HG03280 (cell line): ENCODE results near the gene GCNT4.

Experiments
- ATAC-seq: cut with Tn5 transposase; IDR thresholded peaks from one replicate; pipeline ENCODE4 v1.9.1; 2021; ENCODE audit warnings: mild to moderate bottlenecking, moderate library complexity; ENCODE audit not compliant: unreplicated experiment

The GCNT4 gene

GRCh38 chr5:75053054-75053303 lies 621 bp upstream of the GCNT4 start:
- no peak for ATAC-seq

DNA sequence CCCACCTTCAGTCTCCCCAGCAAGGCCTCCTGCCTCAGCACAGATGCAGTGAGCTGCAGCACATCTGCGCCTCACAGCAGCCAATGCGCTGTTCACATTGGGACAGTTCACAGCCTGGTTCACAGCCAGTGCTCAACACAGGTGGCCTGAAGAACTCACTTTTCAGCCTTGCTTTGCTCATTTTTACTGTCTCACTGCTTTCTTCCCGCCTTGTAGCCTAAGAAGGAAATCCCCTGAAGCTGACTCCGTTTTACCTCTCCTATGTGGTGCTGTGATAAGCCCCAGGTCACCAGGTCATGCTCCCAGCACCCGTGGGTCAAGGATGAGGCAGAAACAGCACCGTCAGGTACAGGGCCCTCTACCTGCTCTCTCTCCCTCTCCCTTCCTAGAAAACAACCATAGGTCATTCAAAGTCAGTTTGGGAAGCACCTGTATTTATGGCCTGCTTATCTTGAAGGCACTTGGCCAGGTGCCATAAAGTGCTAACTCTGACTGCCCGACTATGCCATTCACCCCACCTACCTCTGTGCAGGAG lies 1.1 kb downstream of the GCNT4 start:
- no peak for ATAC-seq

DNA sequence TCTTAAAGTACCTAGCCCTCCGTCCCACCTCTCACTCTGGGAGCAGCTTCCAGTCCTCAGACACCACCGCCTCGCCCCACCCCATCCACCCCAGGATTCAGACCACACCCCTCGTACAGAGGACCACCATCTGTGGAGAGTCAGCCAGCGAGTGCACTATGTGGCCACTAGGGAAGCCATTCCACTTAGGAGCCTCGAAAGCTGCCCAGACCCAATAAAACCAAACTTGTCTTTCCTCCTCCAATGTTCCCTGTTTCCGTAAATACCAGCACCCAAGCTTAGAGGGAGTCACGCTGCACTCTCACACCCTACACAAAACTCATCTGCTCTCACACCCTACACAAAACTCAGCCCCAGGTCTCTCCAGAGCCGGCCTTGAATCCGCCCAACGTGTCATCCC lies 1.9 kb downstream of the GCNT4 start:
- no peak for ATAC-seq

DNA sequence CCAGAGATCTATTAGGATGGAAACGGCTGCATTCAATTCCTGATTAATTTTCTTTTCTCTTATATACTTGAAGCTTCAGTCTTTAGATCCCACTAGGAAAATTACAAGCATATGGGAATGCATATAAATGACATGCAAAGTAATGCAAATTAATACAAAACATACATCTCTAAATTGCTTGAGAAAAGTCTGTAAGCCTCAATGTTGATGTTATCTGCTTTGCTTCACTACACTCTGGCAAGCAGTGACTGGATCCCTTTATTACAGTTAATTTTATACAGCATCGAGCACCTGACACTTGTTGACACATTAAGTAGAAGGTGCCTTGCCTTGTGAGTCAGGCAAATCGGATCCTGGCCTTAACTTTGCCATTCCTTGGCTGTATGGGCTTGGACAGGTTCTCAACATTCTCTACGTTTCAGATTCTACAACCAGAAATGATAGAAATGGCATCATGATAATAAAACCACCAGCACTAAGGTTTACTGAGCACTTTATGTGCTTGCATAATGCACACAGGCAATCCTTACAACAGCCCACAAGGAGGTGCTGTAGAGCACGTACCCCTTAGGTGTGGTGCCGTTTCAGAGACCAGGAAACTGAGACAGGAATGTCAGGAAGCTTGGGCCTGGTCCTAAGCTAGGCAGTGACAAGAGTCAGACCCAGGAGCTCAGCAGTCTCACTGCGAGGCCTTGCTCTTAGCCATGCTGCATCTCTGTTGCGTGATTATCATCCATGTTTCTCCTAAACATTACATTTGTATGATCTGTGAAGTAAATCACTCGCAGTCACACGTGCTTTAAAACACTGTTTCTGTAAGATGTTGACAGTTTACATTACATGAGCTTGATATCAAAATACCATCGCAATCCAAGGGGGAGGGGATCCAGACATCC lies 2.7 kb downstream of the GCNT4 start:
- no peak for ATAC-seq

DNA sequence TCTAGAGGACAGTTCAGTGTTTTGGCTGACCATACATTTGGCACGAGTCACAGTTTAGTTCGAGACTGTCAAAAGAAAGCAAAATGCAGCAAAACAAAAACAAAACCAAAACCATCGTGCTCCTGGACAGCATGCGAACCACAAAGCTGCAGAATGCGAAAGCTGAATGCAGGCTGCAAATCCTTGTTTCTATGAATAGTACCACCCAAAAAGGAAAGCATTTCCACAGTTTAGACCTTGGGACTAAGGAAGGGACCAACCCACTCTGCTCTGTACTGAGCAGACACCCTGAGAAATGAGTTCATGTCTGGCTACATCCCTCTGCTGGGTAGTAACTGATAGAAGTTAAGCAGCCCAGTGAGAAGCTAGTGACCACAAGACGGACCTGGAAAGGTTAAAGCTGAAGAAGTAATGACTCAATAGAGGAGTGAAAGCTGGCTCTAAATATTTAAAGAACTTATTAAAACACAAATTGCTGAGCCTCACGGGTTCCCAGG lies 3.9 kb downstream of the GCNT4 start:
- peak; percentile 58 for ATAC-seq

DNA sequence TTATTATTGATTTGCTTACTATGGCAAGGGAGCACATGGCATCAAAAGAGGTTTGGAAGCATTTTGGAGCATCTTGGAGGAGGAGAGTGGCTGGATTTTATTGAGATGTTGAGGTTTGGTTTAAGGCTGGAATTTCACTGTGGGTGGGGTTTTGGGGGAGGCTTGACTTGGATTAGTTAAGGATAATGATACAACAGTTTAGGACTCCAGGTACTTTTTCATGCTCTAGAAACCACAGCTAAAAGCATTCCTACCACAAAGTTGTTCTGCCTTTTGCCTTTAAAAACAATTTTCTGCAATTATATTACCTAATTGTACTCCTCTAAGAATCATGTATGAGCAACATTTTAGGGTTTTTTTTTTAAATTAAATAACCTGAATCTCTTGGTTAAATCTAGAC lies 5.0 kb downstream of the GCNT4 start:
- ATAC-seq = no peak

GRCh38 chr5:75046366-75047142 lies 5.8 kb downstream of the GCNT4 start:
- no peak for ATAC-seq

DNA sequence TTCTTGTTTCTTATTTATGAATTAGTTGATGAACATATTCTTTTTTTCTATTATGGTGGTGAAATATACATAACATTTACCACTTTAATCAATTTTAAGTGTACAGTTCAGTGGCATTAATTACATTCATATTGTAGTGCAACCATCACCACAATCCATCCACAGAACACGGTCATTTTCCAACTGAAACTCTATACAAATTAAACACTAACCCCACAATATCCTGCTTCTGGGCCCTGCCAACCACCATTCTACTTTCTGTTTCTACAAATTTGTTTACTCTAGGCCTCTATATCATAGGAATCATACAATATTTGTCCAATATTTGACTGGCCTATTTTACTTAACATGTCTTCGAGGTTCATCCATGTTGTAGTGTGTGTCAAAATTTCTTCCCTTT lies 7.3 kb downstream of the GCNT4 start:
- no peak for ATAC-seq

DNA sequence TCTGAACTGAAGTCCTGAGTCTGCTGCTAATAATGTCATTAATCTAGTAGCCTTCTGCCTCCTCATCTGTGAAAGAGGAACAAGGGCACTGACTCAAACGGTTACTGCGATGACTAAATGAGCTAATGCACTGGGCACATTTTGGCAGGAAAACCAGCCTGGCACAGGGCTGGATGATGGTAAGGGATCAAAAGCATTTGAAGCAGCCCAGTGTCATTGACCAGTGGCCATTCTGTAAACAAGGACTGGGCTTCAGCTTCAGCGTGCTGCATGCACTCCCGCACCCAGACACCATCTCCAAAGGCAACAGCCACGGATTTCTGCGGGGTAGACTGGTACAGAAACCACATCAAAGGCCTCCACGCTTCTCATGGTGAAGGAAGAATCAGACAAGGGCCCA lies 8.0 kb downstream of the GCNT4 start:
- ATAC-seq = no peak

GRCh38 chr5:75043633-75044264 lies 8.6 kb downstream of the GCNT4 start:
- no peak for ATAC-seq

- no peak for ATAC-seq
Observed at GRCh38 chr5:75042522-75042921, 9.8 kb downstream of the GCNT4 start.

- no peak for ATAC-seq
Observed at GRCh38 chr5:75040973-75041372, 11.4 kb downstream of the GCNT4 start.

DNA sequence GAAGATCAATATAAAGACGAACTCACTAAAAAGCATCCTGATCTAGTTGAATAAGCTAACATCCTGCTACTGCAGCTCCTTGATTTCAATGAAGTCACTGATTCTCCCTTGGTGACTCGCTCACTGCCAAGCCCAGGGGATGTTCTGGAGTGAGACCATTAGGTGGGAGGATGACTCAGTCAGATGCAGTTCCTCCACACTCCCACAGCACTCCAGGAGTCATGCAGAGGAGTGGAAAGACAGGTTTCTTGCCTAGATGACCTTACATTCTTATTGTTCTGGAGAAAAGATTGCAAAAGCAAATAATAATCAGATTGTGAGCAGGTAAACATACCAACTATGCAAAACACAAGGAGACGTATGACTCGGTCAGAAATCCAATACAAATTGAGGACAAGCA lies 15.3 kb downstream of the GCNT4 start:
- ATAC-seq = no peak

DNA sequence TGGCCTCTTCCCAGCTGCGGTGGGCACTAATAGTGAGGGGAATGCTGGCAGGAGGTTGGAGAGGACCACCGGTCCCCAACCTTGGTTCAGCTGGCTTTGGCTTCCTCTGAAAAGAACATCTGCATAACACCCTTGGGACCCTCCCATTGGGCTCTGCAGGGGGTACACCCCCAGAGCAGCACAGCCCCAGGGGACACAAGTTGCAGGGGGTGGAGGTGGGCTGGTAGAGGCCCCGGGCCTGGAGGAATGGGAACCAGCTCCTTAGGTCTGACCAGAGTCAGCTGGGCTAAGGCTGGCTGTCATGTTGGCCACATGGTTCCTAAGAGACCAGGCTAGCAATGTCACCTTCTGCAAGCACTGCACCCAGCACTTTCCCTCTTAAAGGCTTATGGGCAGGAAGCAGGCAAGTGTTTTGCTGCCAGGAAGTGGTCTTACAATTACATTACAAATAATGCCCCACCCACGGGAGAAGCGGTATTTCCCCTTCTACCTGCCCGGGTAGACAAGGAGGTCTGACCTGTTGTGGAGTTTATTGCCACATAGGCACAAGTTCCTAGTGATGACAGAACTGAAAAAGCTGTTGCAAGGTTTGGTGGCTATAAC lies 18.1 kb downstream of the GCNT4 start:
- ATAC-seq = no peak

DNA sequence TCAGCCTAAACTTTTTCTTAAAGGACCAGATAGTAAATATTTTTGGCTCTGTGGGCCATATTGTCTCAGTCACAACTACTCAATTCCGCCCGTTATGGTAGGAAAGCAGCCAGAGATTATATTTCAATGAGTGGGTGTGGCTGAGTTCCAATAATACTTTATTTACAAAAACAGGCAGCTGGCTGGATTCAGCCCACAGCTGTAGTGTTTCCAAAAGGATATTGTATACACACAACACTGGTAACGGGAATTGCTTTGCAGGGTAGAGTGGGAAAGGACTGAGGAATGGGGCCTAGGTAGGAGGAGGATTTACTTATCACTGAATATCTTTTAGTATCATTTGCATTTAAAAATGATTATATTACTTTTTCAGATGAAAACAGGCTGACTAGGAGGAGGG lies 21.0 kb downstream of the GCNT4 start:
- no peak for ATAC-seq

GRCh38 chr5:75028090-75028489 lies 24.3 kb downstream of the GCNT4 start:
- ATAC-seq = no peak

- ATAC-seq = no peak
Observed at GRCh38 chr5:75023368-75024159, 28.8 kb downstream of the GCNT4 start.

DNA sequence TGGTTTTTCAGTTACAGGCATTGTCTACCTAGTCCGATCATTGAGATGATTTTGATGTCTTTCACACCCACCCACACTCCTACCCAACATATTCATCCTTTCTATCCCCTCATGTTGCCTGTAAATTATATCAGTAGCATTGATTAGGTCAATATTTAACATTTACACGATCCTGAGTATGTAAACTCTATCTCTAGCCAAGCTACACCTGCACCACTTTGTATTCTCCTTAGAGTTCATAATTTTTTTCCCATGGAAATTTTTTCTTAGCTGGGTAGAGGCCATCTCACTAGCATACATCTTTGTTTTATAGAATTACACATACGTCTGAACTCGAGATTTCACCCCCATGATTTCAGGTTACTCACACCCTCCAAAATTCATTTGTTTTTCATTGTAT lies 30.6 kb downstream of the GCNT4 start:
- no peak for ATAC-seq

DNA sequence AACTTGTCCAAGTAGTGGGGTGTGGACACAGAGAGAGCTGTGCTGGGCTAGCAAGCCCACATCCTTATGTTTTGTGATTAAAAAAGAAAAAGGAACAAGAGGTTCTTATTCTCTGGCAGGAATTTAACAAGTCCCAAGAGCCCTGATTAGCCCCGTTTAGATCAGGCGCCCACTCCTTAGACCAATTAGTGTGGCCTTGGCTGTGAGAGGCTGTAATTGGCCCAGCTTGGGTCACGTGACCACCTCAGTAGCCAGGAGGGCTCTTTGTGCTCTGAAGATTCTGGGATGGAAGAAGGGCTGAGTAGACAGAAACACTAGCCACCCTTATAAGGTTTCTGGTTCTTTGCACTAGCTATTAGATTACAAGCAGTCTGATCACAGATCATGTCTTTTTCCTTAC lies 31.1 kb downstream of the GCNT4 start:
- ATAC-seq = no peak

- no peak for ATAC-seq
Observed at GRCh38 chr5:75020016-75020656, 32.2 kb downstream of the GCNT4 start.
